22Rv1 (cell line): ENCODE data around the gene CHKB.

Experiments used
- H3K27ac ChIP-seq: fragments of 450-650 bp; 2 replicates; pipeline ENCODE4 v1.5.1; 2017
- CTCF ChIP-seq: fragments of 450-650 bp; IDR thresholded peaks from 2 replicates; pipeline ENCODE4 v1.5.1; 2017; ENCODE audit warnings: mild to moderate bottlenecking
- ZFX ChIP-seq: fragments of 450-650 bp; IDR thresholded peaks from 2 replicates; pipeline ENCODE4 v1.6.1; 2017; ENCODE audit warnings: antibody characterized with exemption, borderline replicate concordance

Gene CHKB

GRCh38 chr22:50601669-50602337, 19.2 kb upstream of the CHKB start:
- H3K27ac ChIP-seq = peak overlapping the region; percentile 89
- no peak for TF ChIP-seq ZFX
- TF ChIP-seq CTCF = no peak

- H3K27ac ChIP-seq = peak overlapping the region; percentile 89
- TF ChIP-seq ZFX (no peak), CTCF (no peak)
Measured at GRCh38 chr22:50600967-50601668, 18.5 kb upstream of the CHKB start.

- TF ChIP-seq ZFX (no peak), CTCF (no peak)
- peak within 1 kb of the TSS; percentile 89 for H3K27ac ChIP-seq
Measured at GRCh38 chr22:50600538-50600937, 17.9 kb upstream of the CHKB start, which contains the start of gene MAPK8IP2. MAPK8IP2 (plus strand) TSS chr22:50600793; CDS start chr22:50600819, 26 bp downstream.

GRCh38 chr22:50599816-50600455, 17.3 kb upstream of the CHKB start:
- peak overlapping the region; percentile 89 for H3K27ac ChIP-seq
- TF ChIP-seq CTCF (no peak), ZFX (no peak)

DNA sequence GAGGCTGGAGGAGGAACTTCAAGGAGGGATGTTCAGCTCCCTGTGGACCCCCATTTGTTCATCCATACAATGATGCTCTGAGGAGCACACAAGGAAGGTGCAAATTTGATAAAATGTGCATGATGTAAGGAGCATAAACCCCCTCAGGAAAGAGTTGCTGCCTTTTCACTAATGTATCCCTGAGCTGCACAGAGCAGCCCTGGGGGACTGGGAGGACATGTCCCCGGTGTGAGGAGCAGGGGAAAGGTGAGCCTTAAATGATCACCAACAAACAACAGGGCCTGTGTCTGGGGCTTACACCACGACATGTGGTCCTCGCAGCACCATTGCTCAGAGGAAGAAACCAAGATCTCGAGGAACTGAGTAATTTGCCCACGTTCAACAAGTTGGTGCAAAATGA, 14.4 kb upstream of the CHKB start:
- H3K27ac ChIP-seq = no peak overlapping the region
- TF ChIP-seq ZFX (no peak), CTCF (no peak)

GRCh38 chr22:50595189-50595588, 12.5 kb upstream of the CHKB start:
- H3K27ac ChIP-seq = no peak overlapping the region
- TF ChIP-seq ZFX (no peak), CTCF (no peak)

DNA sequence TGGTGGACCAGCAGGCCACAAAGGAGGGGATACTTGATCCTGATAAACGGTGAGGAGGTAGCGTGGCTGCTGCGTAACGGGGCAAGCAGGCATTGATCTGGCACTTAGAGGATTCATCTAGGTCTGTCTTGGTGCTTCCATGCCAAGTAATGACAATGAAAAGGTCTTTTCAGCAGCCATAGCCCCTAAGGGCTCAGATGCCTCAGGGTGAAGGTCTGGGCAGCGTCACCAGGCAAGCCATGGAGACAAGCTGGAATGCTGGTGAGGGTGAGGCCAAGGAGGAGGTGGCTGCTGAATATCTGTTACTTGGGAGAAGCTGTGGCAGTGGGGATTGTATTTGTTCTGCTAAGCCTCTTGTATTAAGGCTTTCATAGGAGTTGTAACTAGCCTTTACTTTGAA, 4.8 kb upstream of the CHKB start:
- TF ChIP-seq CTCF (no peak), ZFX (no peak)
- H3K27ac ChIP-seq = no peak overlapping the region
